IgD-negative memory B cell (primary cell): ENCODE measurements around the gene LYPD4. TPM values are rescaled to one million over a fixed set of nuclear protein-coding genes. Genes with fewer than 3 reads are reported as not detected.
"Not testable (repeated sequence)": the region's sequence is repeated elsewhere in the genome, so short reads cannot be mapped to it uniquely, and the experiment has no call there.

Experiments used
- H3K27ac Mint-ChIP-seq, 3 donors: one replicate each; pipeline ENCODE4 v1.8.0; 2020 to 2022; ENCODE audit warnings: mild to moderate bottlenecking in 3 of 3, mixed read lengths in 3 of 3, moderate library complexity in 1 of 3
- H3K27me3 Mint-ChIP-seq: one replicate; pipeline ENCODE4 v1.8.0; 2021; ENCODE audit warnings: mixed read lengths
- H3K36me3 Mint-ChIP-seq: one replicate; pipeline ENCODE4 v1.8.0; 2020; ENCODE audit warnings: mild to moderate bottlenecking, mixed read lengths
- H3K4me1 Mint-ChIP-seq, 3 donors: one replicate each; pipeline ENCODE4 v1.8.0; 2020 to 2022; ENCODE audit warnings: mixed read lengths in 3 of 3, mild to moderate bottlenecking in 1 of 3
- H3K4me3 Mint-ChIP-seq, 4 donors: one replicate each; pipeline ENCODE4 v1.8.0; 2020 to 2022; ENCODE audit warnings: mild to moderate bottlenecking in 4 of 4, mixed read lengths in 4 of 4, moderate library complexity in 3 of 4
- H3K9me3 Mint-ChIP-seq, 3 donors: one replicate each; pipeline ENCODE4 v1.8.0; 2020 to 2021; ENCODE audit warnings: mixed read lengths in 3 of 3, mild to moderate bottlenecking in 1 of 3
- polyA plus RNA-seq: library from polyadenylated mRNA; unstranded; fragments of 300-500 nt; fragmentation: Illumina TruSeq; gene quantifications from one replicate; pipeline ENCODE4 v1.2.3, GENCODE V29; 2021

The LYPD4 gene
- polyA plus RNA-seq, 1 donor from 2014 or later = not detected

DNA sequence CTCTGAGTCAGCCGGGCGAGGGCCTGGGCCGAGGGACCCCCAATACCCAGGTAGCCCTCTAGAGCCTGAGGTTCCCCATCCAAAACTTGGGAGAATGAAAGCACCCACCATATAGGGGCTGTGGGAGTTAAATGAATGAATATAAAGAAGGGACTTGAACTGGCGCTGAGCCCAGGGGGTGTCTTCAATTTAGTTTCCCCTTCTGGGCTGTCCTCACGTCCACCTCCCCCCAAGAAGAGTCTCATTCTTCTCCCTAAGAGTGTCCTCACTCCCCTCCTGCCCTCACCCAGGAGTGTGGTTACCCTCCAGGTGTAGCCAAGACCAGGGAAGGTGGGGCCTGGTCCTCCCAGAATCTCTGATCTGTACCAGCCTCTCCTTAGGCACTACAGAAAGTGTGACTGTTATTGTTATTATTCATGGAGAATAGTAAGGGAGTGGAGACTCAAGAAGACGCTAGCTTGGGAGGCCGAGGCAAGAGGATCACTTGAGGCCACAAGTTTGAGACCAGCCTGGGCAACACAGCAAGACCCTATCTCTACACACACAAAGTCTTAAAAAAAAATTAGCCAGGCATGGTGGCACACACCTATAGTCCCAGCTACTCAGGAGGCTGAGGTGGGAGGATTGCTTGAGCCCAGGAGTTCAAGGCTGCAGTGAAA, 35.3 kb upstream of the LYPD4 start:
- no peaks in the 10 kb centered on the region for H3K9me3 Mint-ChIP-seq
- peaks cover 3% of the 10 kb centered on the region for H3K36me3 Mint-ChIP-seq
- peak overlapping the region; percentile 93 to 100 (median 99) for H3K27ac Mint-ChIP-seq
- peaks cover 27 to 34% (median 34%) of the 10 kb centered on the region in 3 donors for H3K4me1 Mint-ChIP-seq
- peak overlapping the region; percentile 93 to 100 (median 98) for H3K4me3 Mint-ChIP-seq
- no peaks in the 10 kb centered on the region for H3K27me3 Mint-ChIP-seq

DNA sequence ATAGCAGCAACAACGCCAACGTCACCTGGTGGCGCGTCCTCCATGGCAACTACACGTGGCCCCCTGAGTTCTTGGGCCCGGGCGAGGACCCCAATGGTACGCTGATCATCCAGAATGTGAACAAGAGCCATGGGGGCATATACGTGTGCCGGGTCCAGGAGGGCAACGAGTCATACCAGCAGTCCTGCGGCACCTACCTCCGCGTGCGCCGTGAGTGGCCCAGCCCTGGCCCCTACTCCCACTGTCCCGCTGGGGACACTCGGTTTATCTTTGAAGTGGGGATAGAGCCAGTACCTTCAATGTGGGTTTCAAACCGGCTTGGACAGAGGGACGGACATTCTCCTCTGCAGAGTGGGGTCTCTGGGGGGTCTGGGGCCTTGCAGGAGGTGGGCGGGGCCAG, 34.6 kb upstream of the LYPD4 start:
- H3K36me3 Mint-ChIP-seq = peaks cover 3% of the 10 kb centered on the region
- peaks cover 27 to 37% (median 30%) of the 10 kb centered on the region in 3 donors for H3K4me1 Mint-ChIP-seq
- H3K9me3 Mint-ChIP-seq = no peaks in the 10 kb centered on the region
- no peaks in the 10 kb centered on the region for H3K27me3 Mint-ChIP-seq
- H3K27ac Mint-ChIP-seq = peak overlapping the region; percentile 93 to 100 (median 99)
- H3K4me3 Mint-ChIP-seq = peak overlapping the region; percentile 93 to 100 (median 98)

DNA sequence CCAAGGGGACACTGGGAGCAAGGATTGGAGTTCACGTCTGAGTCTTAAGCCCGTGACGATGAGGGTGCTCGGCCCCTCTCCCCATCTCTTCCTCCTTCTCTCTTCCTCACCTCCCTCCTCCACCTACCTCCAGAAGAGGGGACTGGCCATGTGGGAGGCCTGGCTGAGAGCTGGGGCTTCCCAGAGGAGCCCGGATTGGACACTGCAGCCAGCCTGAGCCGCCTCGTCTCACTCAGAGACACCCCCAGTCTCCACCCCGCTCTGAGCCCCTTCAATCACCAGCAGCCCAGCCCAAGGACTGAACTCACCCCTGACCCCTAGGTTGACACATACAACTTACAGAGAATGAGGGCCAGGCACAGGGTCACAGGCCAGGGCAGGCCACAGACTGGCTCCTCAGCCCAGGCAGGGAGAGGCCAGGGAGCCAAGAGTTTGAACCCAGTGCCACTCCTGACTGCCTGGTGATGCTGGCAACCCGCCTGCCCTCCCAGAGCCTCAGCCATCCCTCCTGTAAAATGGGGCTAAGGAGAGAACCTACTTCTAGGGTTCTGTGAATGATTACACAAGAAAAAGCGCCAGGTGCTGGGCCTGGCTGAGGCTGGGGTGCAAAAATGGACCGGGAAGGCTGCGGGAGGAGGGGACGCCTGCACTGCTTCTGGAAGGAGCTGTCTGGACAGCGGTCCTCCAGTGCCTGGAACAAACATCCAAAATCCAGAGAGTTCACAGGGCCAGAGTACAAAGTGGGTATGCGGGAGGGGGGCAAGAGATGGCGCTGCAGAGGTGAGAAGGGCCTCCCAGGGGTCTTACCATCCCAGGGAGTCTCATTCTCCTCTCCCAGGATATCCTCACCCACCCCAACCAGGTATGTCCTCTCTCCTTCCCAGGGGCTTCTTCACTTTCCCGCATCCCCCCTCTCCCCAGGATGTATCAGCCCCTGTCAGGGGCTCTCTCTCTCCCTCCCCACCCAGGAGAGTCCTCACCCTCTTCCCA, 33.7 kb upstream of the LYPD4 start:
- Mint-ChIP-seq H3K4me1 (peaks cover 26 to 36% (median 30%) of the 10 kb centered on the region in 3 donors), H3K4me3 (peak overlapping the region; percentile 93 to 100 (median 98)), H3K9me3 (no peaks in the 10 kb centered on the region)

DNA sequence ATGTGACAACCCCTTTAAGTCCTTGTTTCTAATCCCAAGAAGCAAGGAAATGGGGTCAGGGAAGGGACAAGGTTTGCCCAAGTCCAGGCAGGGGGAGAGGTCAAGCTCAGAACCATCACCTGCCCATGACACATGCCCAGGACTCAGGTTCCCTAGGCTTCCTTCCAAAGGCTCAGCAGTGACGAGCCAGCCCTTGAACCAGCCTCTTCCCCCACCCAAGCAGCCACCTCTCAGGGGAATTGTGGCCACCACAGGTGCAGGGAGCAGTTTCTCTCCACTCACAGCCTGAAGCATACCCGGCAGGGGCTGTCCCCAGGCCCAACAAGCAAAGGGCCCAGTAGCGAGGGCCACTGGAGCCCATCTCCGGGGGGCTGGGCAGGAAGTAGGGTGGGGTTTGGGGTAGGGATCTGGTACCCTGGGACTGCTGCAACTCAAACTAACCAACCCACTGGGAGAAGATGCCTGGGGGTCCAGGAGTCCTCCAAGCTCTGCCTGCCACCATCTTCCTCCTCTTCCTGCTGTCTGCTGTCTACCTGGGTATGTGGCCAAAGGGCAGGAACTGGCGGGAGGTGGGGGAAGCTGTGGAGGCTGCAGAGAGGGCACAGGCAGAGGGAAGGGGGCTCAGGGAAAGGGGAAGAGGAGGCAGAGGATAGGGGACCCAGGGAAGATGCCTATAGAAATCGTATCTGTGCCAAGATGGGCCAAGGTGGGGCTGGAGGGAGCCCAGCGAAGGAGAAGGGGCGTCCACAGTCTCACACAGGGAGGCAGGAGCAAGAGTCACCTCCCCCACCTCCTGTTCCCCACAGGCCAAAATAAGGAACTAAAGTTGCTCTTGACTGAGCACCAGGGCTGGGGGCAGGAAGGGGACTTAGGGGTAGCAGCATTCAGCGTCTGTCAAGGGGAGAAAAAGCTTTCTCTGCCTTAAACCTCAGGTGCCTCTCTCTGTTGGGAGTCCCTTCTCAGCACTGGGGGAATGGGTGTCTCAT, 32.7 kb upstream of the LYPD4 start, which contains the start of gene CD79A:
Gene CD79A, plus strand, starts transcription at position 433 of the 986 bp plus-strand sequence. Its CDS starts 26 bp downstream, at position 459.
- Mint-ChIP-seq H3K4me1 (peaks cover 26 to 37% (median 32%) of the 10 kb centered on the region in 3 donors), H3K27me3 (no peaks in the 10 kb centered on the region), H3K36me3 (no peaks in the 10 kb centered on the region)

More for the DNA sequence above, 33.7 kb upstream of the LYPD4 start:
- Mint-ChIP-seq H3K36me3 (peaks cover 3% of the 10 kb centered on the region), H3K27ac (peak overlapping the region; percentile 98 to 100 (median 99)), H3K27me3 (no peaks in the 10 kb centered on the region)

DNA sequence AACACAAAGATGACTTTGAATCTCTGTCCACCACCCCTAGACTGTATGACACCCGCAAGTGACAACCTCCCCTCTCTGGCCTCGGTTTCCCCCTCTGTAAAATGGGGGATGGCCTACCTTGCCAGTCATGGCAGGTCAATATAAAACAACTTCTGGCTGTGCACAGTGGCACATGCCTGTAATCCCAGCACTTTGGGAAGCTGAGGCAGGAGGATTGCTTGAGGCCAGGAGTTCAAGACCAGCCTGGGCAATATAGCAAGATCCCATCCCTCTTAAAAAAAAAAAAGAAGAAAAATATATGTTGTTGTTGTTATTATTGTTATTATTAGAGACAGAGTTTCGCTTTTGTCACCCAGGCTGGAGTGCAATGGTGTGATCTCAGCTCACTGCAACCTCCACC, 31.5 kb upstream of the LYPD4 start:
- Mint-ChIP-seq H3K27ac (peak overlapping the region; percentile 98 to 100 (median 99)), H3K4me1 (peaks cover 32 to 44% (median 36%) of the 10 kb centered on the region in 3 donors), H3K4me3 (peak overlapping the region; percentile 84 to 99 (median 92))
- H3K9me3 Mint-ChIP-seq, H3K36me3 Mint-ChIP-seq, H3K27me3 Mint-ChIP-seq: not testable (repeated sequence)

More for the DNA sequence above, 32.7 kb upstream of the LYPD4 start, which contains the start of gene CD79A:
- peak within 1 kb of the TSS; percentile 93 to 100 (median 98) for H3K4me3 Mint-ChIP-seq
- peak within 1 kb of the TSS; percentile 98 to 100 (median 99) for H3K27ac Mint-ChIP-seq
- no peaks in the 10 kb centered on the region for H3K9me3 Mint-ChIP-seq

DNA sequence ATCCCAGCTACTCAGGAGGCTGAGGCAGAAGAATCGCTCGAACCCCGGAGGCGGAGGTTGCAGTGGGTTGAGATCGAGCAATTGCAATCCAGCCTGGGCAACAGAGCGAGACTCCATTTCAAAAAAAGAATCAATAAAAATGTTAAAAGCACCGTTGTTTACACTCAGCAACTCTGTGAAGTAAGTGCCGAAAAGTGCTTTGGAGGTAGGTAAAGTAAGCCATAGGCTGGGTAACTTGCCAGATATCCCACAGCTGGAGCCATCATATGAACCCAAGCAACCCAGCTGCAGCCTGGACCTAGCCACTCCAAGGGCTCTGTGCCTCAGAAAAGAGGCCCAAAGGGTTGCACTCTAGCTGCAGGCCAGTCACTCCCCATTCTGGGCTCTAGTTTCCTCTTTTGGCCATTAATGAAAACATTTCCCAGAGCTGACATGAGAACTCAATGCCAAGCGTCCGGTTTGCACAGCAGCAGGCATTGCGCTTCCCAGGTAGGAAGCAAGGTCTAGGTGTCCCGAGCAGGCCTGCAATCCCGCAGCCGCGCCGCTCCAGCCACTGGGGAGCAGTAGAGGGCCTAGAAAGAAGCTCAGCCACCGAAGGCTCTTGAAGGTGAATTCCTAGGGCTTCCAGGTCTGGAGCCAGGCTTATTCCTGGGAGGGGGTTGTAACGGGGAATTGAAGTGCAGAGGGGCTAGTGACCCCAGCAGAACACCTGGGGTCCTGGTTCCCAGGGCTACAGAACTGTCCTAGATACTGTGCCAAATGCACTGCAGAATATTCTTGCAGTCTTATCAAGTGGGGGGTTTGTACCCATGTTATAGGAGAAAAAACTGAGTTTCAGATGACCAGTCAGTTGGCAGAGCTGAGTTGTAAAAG, 28.5 kb upstream of the LYPD4 start:
- Mint-ChIP-seq H3K27me3 (no peaks in the 10 kb centered on the region), H3K4me3 (peak overlapping the region in 3 of 4 donors; percentile 65 to 78 (median 76)), H3K4me1 (peaks cover 37 to 42% (median 41%) of the 10 kb centered on the region in 3 donors), H3K9me3 (no peaks in the 10 kb centered on the region), H3K27ac (peak overlapping the region; percentile 76 to 93 (median 83)), H3K36me3 (peaks cover 2% of the 10 kb centered on the region)

DNA sequence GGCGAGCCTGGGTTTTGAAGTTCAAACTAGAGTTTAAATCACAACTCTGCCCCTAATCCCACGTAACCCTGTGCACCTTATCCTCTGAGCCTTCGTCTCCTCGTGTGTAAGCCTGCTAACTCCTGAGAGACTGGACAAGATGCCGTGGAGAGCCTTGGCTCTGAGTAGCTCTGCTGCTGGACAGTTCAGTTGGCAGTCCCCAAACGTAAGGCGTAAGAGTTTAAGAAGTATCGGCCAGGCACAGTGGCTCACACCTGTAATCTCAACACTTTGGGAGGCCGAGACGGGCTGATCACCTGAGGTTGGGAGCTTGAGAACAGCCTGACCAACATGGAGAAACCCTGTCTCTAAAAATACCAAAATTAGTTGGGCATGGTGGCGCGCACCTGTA, 27.9 kb upstream of the LYPD4 start:
- H3K4me1 Mint-ChIP-seq = peaks cover 41 to 45% (median 44%) of the 10 kb centered on the region in 3 donors
- peak overlapping the region; percentile 76 to 93 (median 83) for H3K27ac Mint-ChIP-seq
- peaks cover 2% of the 10 kb centered on the region for H3K36me3 Mint-ChIP-seq
- no peaks in the 10 kb centered on the region for H3K27me3 Mint-ChIP-seq
- H3K9me3 Mint-ChIP-seq = no peaks in the 10 kb centered on the region
- H3K4me3 Mint-ChIP-seq = peak overlapping the region in 2 of 4 donors; percentile 65 to 81

DNA sequence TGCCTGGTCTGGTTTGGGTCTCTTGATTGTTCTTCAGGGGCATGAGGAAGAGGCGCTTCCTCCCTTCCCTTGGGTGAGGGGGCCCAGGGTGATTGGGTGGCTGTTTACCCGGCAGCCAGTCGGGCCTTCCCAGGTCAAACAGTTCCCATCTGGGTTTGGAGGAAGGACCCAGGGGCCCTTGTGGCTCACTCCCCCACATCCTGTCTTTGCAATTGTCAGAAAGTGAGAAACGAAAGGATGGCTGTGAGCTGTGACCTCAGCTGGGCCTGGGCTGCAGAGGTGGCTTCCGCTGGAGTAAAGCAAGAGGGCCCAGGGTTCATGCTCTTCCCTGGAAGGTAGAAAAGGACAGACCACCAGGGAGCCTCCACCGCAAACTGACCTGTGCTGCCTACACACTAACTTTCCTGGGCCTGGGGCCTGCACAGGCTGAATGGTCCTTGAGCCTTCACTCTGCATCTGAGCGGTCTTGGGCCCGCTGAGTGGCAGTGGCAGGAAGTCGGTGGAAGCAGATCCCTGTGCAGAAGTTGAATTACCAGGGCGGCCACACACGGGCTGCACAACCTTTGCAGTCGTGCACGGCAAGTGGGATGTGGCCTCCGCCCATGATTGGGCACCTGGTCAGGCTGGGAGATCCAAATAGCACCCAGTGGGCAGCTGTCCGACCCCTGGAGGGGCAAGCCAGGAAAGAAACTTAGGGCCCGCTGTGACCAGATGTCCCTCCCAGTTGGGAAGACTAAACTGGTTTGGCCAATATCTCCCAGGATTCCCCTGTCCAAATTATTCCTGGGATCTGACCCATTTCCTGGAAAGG, 27.3 kb upstream of the LYPD4 start:
- peaks cover 40 to 46% (median 45%) of the 10 kb centered on the region in 3 donors for H3K4me1 Mint-ChIP-seq

DNA sequence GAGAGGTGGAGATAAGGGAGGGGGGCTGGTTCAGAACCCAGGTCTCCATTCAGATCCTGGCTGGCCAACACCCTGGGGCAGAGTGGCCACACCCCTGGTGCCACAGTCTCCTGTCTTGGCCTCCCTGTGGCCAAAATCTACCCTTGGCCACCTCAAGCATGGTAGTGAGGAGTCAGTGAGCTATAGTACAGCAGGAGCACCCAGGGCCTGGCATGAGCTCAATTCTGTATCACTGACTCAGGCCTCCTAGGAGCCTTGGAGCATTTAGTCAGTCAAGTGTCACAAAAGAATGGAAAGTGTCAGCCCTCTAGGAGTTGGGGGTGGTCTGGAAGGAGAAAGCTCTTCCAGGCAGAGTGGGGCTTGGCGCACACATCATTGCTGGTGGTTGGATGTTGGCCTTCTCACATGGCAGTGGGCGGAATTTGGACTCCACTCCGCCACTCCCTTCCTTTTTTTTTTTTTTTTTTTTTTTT, 26.0 kb upstream of the LYPD4 start:
- H3K36me3 Mint-ChIP-seq = peaks cover 2% of the 10 kb centered on the region
- H3K27me3 Mint-ChIP-seq = no peaks in the 10 kb centered on the region
- peak overlapping the region; percentile 59 to 96 (median 78) for H3K27ac Mint-ChIP-seq
- H3K9me3 Mint-ChIP-seq = no peaks in the 10 kb centered on the region
- peaks cover 32 to 41% (median 39%) of the 10 kb centered on the region in 3 donors for H3K4me1 Mint-ChIP-seq
- H3K4me3 Mint-ChIP-seq = peak overlapping the region in 2 of 4 donors; percentile 8 to 53

More for the DNA sequence above, 27.3 kb upstream of the LYPD4 start:
- Mint-ChIP-seq H3K27me3 (no peaks in the 10 kb centered on the region), H3K4me3 (peak overlapping the region; percentile 62 to 82 (median 82)), H3K9me3 (no peaks in the 10 kb centered on the region), H3K27ac (peak overlapping the region; percentile 93 to 96 (median 94)), H3K36me3 (peaks cover 2% of the 10 kb centered on the region)

DNA sequence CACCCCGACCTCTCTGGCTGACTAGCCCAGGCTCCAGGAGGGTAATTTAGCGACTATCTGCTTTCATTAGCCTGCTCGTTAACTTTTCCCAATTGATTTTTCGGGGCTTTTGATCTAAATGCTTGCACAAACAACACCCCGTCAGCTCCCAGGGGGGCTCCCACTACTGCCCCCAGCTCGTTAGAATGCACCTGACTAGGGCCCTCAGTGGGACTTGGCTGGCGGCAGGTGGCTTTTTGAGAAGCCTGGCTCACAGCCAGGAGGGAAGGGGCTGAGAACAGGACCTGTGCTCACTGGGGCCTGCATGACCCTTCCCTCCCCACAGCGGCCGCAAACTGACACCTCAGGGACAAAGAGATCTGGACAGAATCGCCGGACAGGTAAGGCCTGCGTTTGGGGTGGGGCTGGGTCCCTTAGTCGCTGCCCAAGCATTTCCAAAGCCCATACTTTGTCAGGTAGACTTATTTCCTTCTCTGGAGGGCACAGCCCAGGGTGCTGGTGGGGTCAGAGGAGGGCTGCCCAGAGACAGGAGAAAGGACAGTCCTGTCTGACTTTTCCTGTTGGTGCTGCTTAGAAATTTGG, 25.0 kb upstream of the LYPD4 start:
- Mint-ChIP-seq H3K36me3 (peaks cover 2% of the 10 kb centered on the region), H3K27ac (peak overlapping the region in 1 of 3 donors; percentile 78), H3K27me3 (no peaks in the 10 kb centered on the region), H3K4me3 (peak overlapping the region in 1 of 4 donors; percentile 70), H3K4me1 (peaks cover 28 to 41% (median 40%) of the 10 kb centered on the region in 3 donors), H3K9me3 (no peaks in the 10 kb centered on the region)

DNA sequence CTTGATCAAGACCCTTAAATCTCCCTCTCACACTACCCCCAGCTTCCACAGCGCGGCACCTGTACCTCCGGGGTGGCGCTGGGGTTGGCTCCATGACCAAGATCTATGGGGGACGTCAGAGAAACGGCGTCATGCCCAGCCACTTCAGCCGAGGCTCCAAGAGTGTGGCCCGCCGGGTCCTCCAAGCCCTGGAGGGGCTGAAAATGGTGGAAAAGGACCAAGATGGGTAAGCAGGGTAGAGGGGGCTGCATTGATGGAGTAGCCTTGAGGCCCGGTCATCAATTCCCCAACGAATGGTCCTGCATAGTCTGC, 24.5 kb upstream of the LYPD4 start:
- H3K36me3 Mint-ChIP-seq = peaks cover 2% of the 10 kb centered on the region

More for the DNA sequence above, 24.5 kb upstream of the LYPD4 start:
- Mint-ChIP-seq H3K9me3 (no peaks in the 10 kb centered on the region), H3K4me3 (peak overlapping the region in 2 of 4 donors; percentile 20 to 49), H3K27me3 (no peaks in the 10 kb centered on the region), H3K27ac (peak overlapping the region in 2 of 3 donors; percentile 35 to 78), H3K4me1 (peaks cover 28 to 44% (median 40%) of the 10 kb centered on the region in 3 donors)
